Measurements from ENCODE around the gene CCDC92B. TPM values are rescaled to one million over a fixed set of nuclear protein-coding genes. Genes with fewer than 3 reads are reported as not detected.
A peak's percentile ranks its signal among the peaks of the same experiment; 100 is the strongest.
"Not testable (repeated sequence)": the region's sequence is repeated elsewhere in the genome, so short reads cannot be mapped to it uniquely, and the experiment has no call there.

CCDC92B gene
- total RNA-seq, 4 donors from 2014 or later = 0.48 to 0.82 (median 0.75) TPM; not detected in 1

- Histone ChIP-seq H3K9me3 (no peaks in the 10 kb centered on the region), H3K36me3 (peaks cover 0 to 71% (median 15%) of the 10 kb centered on the region in 4 donors), H3K4me3 (no peak overlapping the region), H3K27me3 (no peaks in the 10 kb centered on the region), H3K4me1 (no peaks in the 10 kb centered on the region), H3K27ac (no peak overlapping the region)
- no peak for DNase-seq
- TF ChIP-seq POLR2A (IDR thresholded peaks at IDR 0.05) (no peak), POLR2AphosphoS5 (IDR thresholded peaks at IDR 0.05) (no peak)
- intact Hi-C loops (cut with DNase I; ENCODE audit: low total_unique reads) (no loop called here), in situ Hi-C loops (cut with MboI; ENCODE audit: low pct_ligation_motif_present in 1 of 4, low pct_unique_long_range_greater_than_20kb in 1 of 4, low sequenced_read_pairs in 3 of 4) (no loop called here)
- WGBS, 2 donors (ENCODE audit: low coverage in 1 of 2) = 90% methylated on average over 20 of the region's 20 CpGs; no CpG with 5 or more reads in 1 of the 2 donors
These were observed 49.4 kb downstream of the CCDC92B start for GRCh38 chr17:2700030-2700490.

DNA sequence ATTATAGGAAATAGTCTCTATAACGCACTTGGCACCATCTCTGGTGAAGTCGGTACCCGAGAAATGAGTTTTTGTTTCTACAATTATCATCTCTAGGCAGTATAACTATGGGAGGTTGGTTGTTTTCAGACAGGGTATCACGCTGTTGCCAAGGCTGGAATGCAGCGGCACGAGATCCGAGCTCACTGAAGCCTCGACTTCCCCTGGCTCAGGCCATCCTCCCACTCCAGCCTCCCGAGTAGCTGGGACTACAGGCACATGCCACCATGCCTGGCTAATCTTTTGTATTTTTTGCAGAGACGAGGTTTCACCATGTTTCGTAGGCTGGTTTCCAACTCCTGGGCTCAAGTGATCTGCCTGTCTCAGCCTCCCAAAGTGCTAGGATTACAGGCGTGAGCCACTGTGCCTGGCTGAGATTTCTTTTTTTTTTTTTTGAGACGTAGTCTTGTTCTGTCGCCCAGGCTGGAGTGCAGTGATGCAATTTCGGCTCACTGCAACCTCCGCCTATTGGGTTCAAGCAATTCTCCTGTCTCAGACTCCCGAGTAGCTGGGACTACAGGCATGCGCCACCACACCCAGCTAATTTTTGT is 50.1 kb downstream of the CCDC92B start:
- H3K36me3 ChIP-seq = peaks cover 0 to 77% (median 17%) of the 10 kb centered on the region in 4 donors
- H3K9me3 ChIP-seq; intact Hi-C loops (cut with DNase I; ENCODE audit: low total_unique reads); H3K4me3 ChIP-seq; DNase-seq; in situ Hi-C loops (cut with MboI; ENCODE audit: low pct_ligation_motif_present in 1 of 4, low pct_unique_long_range_greater_than_20kb in 1 of 4, low sequenced_read_pairs in 3 of 4); H3K27me3 ChIP-seq; H3K4me1 ChIP-seq; H3K27ac ChIP-seq: not testable (repeated sequence)
- WGBS, 2 donors (ENCODE audit: low coverage in 1 of 2) = 86% methylated on average over 18 of the region's 18 CpGs; no CpG with 5 or more reads in 1 of the 2 donors

DNA sequence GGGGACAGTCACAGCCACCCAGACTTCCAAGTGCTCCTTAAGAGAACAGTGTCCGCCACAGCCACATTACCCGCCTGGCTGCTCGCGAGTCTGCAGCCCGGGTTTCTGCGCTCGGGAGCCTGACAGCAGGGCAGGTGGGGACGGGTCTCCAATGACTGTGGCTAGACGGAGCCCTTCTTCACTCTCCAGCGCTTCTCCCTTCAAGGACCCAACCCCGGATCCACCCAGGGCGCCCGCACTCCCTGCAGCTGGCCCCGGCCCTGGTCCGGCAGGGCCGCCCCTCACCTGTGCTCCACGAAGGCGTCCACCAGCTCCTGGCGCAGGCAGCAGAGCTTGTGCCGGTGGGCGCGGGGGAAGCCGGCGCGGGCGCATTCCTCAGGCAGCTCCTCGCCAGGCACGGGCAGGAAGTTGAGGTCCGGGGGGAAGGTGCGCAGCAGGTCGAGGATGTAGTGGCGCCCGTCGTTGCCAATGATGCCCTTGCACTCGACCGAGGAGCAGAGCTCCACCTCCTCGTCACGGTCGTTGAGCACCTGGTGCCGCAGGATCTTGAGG is 51.8 kb downstream of the CCDC92B start:
- no peaks in the 10 kb centered on the region for H3K4me1 ChIP-seq
- H3K36me3 ChIP-seq = peaks cover 0 to 74% (median 21%) of the 10 kb centered on the region in 4 donors
- no peak overlapping the region for H3K4me3 ChIP-seq
- intact Hi-C loops (cut with DNase I; ENCODE audit: low total_unique reads) = no loop called here
- no peaks in the 10 kb centered on the region for H3K9me3 ChIP-seq
- H3K27me3 ChIP-seq = no peaks in the 10 kb centered on the region
- WGBS, 2 donors (ENCODE audit: low coverage in 1 of 2) = 96% methylated on average over 40 of the region's 40 CpGs; no CpG with 5 or more reads in 1 of the 2 donors
- TF ChIP-seq POLR2AphosphoS5 (IDR thresholded peaks at IDR 0.05) (no peak), EP300 (IDR thresholded peaks at IDR 0.05; ENCODE audit: low read depth) (no peak), POLR2A (IDR thresholded peaks at IDR 0.05) (no peak)
- TF ChIP-seq, protein P1, sequence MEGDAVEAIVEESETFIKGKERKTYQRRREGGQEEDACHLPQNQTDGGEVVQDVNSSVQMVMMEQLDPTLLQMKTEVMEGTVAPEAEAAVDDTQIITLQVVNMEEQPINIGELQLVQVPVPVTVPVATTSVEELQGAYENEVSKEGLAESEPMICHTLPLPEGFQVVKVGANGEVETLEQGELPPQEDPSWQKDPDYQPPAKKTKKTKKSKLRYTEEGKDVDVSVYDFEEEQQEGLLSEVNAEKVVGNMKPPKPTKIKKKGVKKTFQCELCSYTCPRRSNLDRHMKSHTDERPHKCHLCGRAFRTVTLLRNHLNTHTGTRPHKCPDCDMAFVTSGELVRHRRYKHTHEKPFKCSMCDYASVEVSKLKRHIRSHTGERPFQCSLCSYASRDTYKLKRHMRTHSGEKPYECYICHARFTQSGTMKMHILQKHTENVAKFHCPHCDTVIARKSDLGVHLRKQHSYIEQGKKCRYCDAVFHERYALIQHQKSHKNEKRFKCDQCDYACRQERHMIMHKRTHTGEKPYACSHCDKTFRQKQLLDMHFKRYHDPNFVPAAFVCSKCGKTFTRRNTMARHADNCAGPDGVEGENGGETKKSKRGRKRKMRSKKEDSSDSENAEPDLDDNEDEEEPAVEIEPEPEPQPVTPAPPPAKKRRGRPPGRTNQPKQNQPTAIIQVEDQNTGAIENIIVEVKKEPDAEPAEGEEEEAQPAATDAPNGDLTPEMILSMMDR (IDR thresholded peaks at IDR 0.05) = no peak
- in situ Hi-C loops (cut with MboI; ENCODE audit: low pct_ligation_motif_present in 1 of 4, low pct_unique_long_range_greater_than_20kb in 1 of 4, low sequenced_read_pairs in 3 of 4) = no loop called here
- no peak overlapping the region for H3K27ac ChIP-seq
- DNase-seq = peak; percentile 7

DNA sequence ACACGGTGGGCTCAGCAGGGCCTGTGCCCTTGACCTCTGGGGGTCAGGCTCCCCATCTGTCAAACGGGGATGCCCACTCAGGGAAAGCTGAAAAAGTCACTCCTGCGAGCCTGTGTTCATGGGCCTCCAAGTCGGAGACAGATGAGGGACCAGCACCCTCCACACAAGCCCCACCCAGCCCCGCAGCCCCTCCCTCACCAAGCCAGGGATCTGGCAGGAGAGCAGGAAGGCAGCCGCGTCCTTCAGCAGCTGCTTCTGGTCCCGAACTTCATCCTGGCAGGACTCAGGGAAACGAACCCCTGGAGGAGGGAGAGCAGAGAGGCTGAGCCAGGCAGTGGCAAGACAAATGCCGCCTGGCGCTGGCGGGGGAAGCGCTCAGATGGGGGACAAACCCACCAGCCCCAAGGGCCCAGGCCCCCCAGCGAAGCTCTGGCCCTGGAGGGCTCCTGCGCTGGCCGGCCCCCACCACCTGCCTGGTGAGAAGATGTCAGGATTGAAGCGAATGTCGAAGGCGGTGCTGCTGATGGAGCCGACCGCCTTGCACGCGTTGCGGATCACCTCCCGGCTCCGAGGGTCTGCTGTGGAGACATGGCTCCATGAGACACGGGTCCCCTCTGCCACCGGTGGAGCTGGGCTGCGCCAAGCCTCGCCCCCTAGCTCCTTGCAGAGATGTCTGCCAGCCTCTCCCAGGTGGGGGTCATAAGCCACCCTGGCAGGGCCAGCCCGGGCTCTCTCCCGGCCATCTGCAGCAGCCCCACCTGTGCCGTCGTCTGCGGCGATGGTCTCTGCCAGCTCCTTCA is 53.3 kb downstream of the CCDC92B start:
- no peaks in the 10 kb centered on the region for H3K27me3 ChIP-seq
- no peak overlapping the region for H3K4me3 ChIP-seq
- in situ Hi-C loops (cut with MboI; ENCODE audit: low pct_ligation_motif_present in 1 of 4, low pct_unique_long_range_greater_than_20kb in 1 of 4, low sequenced_read_pairs in 3 of 4) = no loop called here
- peaks cover 0 to 81% (median 21%) of the 10 kb centered on the region in 4 donors for H3K36me3 ChIP-seq
- peak; percentile 3 for DNase-seq
- intact Hi-C loops (cut with DNase I; ENCODE audit: low total_unique reads) = no loop called here
- 92% methylated on average over 35 of the region's 36 CpGs; no CpG with 5 or more reads in 1 of the 2 donors for WGBS, 2 donors (ENCODE audit: low coverage in 1 of 2)
- TF ChIP-seq POLR2A (IDR thresholded peaks at IDR 0.05) (no peak), EP300 (IDR thresholded peaks at IDR 0.05; ENCODE audit: low read depth) (no peak), POLR2AphosphoS5 (IDR thresholded peaks at IDR 0.05) (no peak)
- TF ChIP-seq, protein P1 (IDR thresholded peaks at IDR 0.05) = no peak
- no peaks in the 10 kb centered on the region for H3K9me3 ChIP-seq
- H3K4me1 ChIP-seq = no peaks in the 10 kb centered on the region
- no peak overlapping the region for H3K27ac ChIP-seq

All from transverse colon (tissue), 4 donors.